Stimulated activated CD8-positive, alpha-beta memory T cell treated with anti-CD3 and anti-CD28 coated beads, Interleukin-4, amount 100 ng/mL, for 4 hours (primary cell): ENCODE results near the gene UBE2R2.

ENCODE experiments used
- DNase-seq, 2 donors: peaks; one replicate each; pipeline ENCODE4 v3.0.0-alpha.2; 2020; ENCODE audit warnings: low read depth in 2 of 2, low spot score in 1 of 2

The UBE2R2 gene

GRCh38 chr9:33880211-33881089 is 63.5 kb downstream of the UBE2R2 start:
- DNase-seq: no peak

- DNase-seq: no peak
These were observed 64.7 kb downstream of the UBE2R2 start for GRCh38 chr9:33881635-33882034.

- no peak for DNase-seq
These were observed 68.1 kb downstream of the UBE2R2 start for GRCh38 chr9:33884856-33885701.

- DNase-seq: no peak
These were observed 69.0 kb downstream of the UBE2R2 start for GRCh38 chr9:33885948-33886347.

DNA sequence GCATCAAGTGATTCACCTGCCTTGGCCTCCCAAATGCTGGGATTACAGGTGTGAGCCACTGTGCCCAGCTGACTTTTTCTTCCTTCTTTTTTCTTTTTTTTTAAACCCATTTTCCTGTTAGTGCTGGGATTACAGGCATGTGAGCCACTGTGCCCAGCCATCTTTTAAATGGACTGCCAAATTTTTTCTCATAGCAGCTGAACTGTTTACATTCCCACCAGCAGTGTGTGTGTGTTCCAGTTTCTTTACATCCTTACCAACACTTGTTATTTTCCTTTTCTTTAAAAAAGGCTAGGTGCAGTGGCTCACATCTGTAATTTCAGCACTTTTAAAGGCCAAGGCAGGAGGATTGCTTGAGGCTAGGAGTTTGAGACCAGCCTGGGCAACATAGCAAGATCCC is 76.9 kb downstream of the UBE2R2 start:
- no peak for DNase-seq

DNA sequence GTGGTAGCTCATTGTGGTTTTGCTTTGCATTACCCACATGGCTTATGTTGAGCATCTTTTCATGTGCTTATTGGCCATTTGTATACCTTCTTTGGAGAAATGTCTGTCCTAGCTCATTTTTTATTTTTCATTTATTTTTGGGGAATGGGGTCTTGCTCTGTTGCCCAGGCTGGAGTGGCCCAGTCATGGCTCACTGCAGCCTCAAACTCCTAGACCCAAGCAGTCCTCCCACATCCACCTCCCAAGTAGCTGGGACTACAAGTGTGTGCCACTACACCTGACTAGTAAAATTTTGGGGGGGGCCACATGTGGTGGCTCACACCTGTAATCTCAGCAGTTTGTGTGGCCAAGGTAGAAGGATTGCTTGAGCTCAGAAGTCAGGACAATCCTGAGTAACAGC is 77.4 kb downstream of the UBE2R2 start:
- DNase-seq: no peak

- DNase-seq: no peak
These were observed 86.3 kb downstream of the UBE2R2 start for GRCh38 chr9:33903157-33903780.

GRCh38 chr9:33905137-33905536 is 88.2 kb downstream of the UBE2R2 start:
- no peak for DNase-seq

- no peak for DNase-seq
These were observed 89.8 kb downstream of the UBE2R2 start for GRCh38 chr9:33906769-33907168.

GRCh38 chr9:33907347-33907746 is 90.4 kb downstream of the UBE2R2 start:
- DNase-seq: no peak

GRCh38 chr9:33908114-33908513 is 91.2 kb downstream of the UBE2R2 start:
- no peak for DNase-seq

DNA sequence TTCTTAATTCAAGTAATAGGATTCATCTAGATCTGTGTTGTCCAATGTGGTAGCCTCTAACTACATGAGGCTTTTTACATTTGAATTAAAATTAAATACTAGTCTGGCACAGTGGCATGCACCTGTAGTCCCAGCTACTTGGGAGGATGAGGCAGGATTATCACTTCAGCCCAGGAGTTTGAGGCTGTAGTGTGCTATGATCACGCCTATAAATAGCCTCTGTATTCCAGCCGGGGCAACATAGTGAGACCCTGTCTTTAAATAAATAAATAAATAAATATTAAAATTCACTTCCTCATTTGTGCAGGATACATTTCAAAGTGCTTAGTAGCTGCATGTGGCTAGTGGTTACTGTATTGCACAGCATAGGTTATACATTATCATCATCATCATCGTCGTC is 91.8 kb downstream of the UBE2R2 start:
- no peak for DNase-seq

- DNase-seq: no peak
These were observed 96.6 kb downstream of the UBE2R2 start for GRCh38 chr9:33913541-33913940.

GRCh38 chr9:33914887-33915628 is 98.1 kb downstream of the UBE2R2 start:
- DNase-seq: no peak

GRCh38 chr9:33917036-33917435 is 100.1 kb downstream of the UBE2R2 start:
- DNase-seq: no peak

DNA sequence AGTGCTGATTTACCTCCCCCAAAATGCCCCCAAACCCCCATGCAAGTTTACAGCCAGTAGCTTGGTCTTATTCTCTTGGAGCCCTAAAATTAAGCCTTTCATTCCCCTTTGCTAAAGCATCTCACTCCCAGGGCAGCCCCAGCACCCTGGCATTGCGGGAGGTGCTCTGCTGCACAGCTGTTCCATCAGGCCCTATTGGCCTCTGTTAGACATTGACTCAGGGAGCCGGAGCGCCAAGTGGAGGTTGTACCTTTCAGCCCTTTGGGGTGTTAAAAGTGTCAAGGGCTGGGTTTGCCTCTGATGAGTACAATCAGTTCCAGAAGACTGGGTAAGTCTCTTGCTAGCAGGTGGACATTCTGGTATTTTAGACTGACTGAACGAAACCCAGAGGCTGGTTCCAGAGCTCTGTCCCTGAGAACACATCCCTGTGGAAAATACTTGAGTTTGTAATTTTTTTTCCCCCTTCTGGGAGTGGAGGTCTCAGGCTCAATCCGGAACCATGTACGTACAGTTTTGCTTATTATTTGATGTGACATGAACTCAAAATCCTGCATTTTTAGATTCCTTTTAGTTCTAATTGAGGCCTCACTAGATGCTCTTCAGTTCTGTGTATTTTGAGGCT is 102.4 kb downstream of the UBE2R2 start:
- no peak for DNase-seq

DNA sequence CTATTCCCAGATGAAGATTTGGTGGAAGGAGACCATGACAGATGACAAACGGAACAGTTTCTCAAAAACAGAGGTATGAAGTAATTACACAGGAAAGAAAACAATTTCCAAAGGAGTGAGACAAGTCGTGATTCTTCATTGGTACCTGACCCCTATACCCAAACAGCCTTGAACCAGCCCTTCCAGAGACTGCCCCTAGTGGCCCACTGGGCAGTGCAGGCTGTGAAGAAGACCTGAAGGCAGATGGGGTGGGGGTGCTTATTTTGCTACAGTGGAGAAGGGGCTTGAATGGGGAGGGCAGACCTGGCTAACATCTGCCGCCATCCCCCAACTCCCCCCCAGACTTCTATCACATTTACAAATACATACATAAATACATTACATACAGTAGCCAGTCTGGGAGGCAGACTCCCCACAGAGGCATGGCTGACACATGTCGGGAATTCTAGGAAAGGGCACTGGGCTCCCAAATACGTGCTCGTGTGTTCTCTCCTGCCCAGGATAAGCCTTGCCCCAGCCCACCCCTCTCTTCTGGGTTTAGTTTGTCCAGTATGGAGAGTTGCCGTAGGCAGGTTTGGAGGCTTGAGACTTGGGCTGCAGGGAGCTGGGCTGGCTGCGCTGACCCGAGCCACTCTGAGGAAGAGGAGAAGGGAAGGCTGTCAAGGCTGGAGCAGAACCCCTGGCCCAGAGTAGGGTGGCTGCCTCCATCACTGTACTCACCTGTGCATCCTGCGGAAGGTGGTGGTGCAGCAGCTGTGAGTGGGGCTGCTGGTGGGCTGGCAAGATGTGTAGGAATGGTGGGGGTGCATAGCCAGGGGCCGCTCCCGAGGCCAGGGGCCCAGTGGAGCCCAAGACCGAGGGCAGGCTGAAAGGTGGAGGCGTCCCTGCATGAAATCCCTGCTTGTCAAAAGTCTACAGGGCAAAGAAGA is 105.3 kb downstream of the UBE2R2 start:
- DNase-seq: no peak

GRCh38 chr9:33923079-33923478 is 106.1 kb downstream of the UBE2R2 start:
- DNase-seq: no peak

GRCh38 chr9:33923998-33924701 is 107.2 kb downstream of the UBE2R2 start:
- DNase-seq: no peak
